GM21619 (cell line): Measurements from ENCODE around the gene PAX5.

ENCODE experiments used
- ATAC-seq: cut with Tn5 transposase; IDR thresholded peaks from one replicate; pipeline ENCODE4 v1.9.1; 2021; ENCODE audit not compliant: unreplicated experiment

The PAX5 gene

DNA sequence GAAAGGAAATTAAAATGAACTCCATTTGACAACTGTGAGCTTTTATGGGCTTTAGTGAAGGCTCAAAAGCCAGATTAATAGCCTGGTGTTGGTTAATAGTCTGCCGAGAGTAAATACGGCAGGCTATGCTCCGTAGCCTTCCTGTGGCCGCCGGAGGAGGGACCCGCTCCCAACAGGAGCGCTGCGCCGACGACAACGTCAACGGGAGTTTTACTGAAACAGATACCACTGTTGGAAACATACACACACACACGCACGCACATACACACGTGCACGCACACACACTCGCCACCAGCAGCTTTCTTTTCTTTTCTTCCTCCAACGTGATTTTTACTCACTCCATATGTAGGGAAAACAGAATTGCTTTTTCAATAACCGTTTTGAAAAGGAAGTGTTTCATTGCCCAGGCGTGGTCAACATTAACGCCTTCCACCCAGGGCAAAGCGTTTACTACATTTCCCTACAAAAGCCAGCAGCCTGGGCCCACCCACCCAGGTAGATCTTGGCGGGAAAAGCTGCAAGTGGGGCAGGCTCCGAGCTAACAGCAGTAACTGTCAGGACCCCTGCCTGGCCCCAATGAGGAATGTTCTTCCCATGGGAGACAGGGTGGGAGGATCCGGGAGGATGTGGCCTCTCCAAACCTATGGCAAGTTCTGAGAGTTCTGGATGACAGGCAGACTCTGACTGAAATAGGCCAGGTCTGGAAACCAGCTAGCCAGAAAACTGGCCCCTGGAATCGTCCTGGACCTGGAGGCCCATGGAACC, 72.3 kb downstream of the PAX5 start:
- no peak for ATAC-seq

DNA sequence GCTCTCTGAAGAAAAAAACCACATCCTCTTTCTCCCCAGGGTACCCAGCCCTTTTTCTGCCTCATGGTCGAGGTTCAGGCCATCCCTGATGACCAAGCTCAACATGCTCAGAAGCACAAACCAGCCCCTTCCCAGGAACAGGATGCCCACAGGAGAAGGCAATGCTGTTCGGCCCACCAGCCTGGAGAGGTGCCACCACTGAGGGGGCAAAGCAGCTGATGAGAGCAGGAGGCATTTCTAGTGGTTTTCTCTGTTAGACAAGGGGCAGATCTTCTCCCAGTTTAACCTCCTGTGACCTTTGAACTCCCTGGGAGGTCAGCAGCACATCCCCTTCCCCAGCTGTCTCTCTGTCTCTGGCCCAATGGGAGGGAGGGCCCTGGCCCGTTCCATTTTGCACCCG, 73.0 kb downstream of the PAX5 start:
- ATAC-seq = no peak

DNA sequence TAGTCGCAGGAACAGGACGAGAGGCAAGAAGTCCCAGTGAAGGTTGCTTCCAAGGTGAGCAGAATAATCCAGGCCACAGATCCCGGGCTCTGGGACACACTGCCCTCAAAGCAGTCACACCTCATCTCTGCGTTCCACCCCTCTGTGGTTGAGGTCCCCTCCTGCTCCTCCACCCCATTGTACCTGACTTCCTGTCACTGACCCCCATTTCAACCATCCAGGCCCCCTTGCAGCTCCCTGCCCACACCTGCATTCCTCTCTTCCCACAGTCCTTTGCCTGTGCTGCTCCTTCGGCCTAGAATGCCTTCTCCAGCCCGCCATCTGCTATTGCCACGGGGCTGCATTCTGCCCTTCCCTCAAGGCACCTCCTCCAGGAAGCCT, 73.5 kb downstream of the PAX5 start:
- no peak for ATAC-seq

DNA sequence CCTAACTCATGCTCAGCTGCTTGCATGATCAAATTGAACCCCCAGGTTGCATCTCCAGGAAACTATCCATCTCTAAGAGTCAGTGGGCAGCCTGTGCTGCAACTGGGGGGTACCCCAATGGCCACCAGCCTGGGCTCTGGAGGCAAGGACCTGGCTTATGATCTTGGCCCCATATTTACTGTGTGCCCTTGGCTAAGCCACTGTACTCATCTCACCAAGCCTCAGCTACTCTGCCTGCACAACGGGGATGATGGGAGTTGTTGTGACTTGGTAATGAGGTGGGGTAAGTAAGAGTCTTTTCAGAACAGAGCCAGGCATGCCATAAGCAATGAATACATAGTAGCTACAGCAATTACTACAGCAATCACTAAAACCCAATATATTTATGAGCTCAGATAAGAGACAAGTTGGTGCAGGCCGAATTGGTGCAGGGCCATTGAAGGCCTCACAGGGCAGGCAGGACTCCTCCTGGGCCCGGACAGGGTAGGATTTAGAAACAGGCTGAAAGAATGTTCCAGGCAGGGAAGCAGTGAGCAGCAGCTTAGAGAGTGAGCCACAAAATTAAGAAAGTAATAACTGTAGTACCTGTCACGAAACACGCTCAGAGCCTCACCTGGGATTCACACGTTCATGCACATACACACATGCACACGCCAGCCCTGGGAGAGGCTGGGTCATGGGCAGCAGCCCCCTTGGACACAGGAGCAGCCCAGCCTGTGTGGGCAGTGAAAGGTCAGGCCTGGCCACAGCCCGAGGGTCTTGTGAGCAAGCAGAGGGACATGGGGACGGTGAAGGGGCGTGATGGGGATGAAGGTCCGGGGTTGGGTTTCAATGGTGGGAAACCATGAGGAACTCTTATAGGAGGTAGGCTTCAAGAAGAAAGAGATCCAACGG, 74.1 kb downstream of the PAX5 start:
- no peak for ATAC-seq

DNA sequence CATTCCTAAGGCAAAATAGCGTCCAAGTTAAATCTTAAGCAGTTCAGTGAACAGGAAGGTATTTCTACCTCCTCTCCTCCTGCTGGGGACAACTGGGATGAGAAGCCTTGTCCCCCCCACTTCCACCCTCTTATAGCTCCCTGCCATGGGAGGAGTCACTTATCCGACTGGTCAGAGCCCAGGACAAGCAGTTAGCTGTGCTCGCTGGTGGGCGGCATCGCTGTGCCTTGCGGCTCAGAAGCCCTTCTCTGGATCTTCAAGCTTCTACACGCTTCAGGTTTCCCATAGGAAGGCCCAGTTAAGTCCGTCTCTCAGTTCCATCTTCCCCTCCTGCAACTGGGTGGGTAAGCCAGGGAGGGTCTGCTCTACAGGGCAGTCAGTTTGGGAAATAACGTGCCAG, 77.2 kb downstream of the PAX5 start:
- no peak for ATAC-seq

DNA sequence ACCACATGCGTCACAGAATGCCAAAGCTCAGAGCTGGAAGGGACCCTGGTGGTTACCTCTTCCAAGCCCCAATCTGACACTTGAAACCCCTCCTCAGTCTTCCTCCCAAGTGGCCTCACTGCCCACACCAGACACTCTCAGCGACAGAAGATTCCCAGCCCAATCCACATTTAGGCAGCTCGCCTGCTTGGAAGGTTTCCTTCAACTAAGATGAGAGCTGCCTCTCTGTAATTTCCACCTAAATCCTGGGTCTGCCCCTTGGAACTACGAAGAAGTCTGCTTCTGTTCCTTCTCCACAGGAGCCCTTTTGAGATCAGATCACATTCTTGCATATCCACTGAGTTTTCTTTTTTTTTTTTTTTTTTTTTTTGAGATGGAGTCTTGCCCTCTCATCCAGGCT, 83.7 kb downstream of the PAX5 start:
- ATAC-seq = no peak

DNA sequence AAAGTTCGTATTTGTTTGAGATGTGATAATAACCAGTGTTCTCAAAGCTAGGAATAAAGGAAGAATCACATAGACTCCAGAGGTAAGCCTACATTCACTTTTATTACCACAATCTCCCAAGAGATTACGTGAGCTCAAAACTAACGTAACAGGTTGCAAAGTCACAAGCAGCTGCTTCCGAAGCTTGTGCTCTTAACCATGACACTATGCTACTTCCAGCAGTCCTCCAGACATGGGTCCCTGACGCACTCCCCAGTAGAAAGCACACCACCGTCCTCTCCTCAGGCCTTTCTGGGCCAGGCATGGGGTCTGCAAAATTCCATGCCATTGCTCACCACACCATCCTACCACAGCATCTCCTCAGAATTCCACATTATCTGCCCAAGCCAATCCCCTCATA, 84.6 kb downstream of the PAX5 start:
- ATAC-seq = no peak

DNA sequence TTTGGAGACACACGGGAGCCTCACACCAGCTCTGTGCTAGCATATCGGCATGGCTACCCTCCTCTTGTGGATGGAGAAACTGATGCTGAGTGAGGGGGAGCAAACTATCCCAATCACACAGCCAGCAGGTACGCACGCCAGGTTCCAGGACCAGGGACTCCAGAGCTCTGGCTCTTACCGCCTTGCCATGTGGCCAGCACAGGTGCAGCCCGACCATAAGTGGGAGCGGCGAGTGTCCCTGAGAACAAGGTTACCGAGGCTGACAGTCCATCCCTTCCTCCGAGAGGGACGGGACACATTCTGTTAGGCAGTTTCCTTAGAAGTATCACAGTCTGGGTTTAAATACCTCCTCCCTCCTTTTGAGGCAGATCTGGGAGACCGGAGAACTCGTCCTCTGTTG, 86.0 kb downstream of the PAX5 start:
- ATAC-seq = no peak

DNA sequence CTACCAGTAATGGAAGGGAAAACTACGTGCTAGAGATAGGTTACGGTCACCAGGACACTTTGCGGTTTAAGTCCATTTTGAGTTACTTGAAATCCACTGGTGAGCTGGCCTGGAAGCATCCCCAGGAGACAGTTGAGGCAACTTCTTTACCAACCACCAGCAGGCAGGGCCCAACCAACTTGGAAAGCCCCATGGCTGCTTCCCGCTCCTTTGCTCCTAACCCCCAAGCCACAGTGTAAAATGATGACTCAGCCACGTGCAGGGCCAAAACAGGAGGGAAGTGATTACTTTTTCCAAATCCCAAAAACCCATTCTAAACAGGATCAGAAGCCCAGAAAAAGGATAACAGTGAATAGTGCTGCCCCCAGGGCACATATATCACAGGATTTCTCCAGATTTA, 87.4 kb downstream of the PAX5 start:
- ATAC-seq = no peak

DNA sequence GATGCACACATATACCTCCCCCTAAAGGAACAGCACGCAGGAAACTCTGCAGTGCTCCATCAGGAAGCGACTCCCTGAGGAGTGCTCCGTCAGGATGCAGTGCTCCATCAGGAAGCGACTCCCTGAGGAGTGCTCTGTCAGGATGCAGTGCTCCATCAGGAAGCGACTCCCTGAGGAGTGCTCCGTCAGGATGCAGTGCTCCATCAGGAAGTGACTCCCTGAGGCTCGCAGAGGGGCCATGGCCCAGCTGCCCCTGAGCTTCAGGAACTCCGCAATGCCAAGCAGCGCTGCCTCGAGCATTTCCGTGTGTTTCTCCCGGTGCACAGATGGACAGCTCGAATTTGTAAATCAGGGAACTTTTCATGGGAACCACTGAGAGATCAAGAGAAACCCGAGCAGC, 88.1 kb downstream of the PAX5 start:
- no peak for ATAC-seq

DNA sequence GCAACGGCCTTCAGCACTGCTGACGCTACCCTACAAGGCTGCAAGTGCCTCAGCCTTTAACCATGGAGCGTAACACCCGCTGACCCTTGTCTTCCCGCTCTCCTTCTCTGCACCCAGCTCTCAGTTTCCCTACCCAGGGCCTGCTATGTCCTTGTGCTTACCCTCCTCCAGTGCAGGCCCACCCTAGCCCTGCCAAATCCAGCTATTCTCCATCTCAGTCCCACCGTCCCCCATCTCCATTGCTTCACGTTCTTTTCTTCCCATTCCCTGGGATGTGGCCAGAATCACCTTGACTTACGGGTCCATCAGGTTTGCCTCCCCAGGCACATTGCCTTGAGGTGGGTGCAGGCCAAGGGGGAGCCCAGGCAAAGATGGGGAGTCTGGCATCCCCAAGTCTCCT, 91.2 kb downstream of the PAX5 start:
- no peak for ATAC-seq

DNA sequence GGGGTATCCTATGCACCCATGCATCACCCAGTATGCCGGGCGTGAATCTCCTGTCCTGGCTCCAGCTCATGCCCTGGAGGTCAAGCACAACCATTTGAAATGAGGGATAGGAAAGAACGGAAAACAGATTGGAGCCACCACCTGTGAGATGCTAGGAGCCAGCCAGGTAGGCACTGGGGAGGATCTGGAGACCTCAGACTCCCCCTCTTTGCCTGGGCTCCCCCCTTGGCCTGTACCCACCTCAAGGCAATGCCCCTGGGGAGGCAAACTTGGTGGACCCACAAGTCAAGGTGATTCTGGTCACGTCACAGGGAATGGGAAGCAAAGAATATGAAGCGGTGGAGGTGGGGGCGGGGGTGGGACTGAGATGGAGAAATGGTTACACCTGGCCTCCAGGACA, 92.6 kb downstream of the PAX5 start:
- no peak for ATAC-seq

DNA sequence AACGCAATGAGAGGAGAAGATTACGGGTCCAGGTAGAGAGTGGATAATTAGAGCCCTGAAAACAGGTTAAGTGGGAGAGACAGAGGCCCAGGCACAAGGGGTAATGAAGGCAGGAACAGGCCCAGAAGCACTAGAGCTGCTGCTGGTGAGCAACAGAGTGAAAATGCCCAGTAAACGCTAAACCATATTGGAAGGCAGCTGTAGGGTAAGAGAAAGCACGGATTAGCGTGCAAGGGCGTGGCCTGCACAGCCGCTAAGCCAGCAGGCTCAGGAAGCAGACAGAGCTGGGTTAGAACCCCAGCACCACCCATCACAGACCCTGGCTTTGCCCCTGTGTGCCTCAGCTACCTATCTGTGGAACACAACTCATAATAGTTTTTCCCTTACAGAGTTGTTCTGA, 93.2 kb downstream of the PAX5 start:
- ATAC-seq = no peak

DNA sequence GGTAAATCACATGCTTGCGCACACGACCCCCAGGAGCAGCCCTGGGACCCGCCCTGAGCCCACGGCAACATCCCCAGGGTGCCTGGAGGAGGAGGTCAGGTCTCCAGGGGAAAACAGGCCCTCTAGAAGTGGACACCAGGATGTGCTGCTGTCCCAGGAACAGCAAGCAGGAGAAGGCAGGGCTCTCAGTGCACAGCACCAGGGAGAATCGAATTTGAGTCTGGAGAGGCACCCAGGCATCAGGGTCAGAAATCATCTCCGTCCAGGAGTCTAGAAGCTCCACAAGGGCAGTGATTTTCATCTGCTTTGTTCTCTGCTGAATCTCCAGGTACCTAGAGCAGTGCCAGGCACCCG, 93.6 kb downstream of the PAX5 start:
- ATAC-seq = no peak

DNA sequence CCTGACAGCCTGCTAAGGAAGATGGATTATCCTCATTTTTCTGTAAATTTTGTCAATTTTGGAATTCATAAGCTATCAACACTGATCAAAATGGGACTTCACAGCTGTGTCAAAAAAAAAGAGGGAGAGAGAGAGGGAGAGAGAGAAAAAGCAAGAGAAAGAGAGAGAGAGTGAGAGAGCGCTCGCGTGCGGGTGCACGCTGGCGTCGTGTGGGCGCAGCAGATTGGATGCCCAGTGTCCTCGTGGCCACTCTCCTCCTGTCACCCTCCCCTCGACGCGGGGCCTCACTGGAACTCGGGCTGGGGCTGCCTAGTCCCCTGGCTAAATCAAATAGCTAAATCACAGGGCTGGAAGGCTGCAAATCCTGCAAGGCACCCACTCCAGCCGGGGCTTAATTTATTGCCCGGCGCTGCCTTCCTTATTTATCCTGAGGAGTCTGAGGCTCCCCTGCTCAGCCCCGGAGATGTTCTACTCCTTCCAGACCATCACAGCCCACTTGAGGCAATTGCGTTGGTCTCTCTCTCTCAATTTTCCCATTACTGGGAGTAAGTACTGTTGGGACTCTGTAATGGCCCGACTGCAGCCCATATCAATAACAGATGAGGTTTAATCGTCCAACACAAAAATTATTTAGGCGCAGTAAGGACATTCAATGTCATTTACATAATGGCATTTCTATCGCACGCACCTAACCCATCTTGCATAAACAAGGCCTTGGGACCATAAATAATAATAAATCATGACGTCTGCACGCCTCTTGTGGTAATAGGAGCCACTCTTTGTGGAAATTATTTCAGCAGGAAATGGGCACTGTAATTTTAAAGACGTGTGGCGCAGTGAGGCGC, 94.2 kb downstream of the PAX5 start:
- ATAC-seq = no peak

DNA sequence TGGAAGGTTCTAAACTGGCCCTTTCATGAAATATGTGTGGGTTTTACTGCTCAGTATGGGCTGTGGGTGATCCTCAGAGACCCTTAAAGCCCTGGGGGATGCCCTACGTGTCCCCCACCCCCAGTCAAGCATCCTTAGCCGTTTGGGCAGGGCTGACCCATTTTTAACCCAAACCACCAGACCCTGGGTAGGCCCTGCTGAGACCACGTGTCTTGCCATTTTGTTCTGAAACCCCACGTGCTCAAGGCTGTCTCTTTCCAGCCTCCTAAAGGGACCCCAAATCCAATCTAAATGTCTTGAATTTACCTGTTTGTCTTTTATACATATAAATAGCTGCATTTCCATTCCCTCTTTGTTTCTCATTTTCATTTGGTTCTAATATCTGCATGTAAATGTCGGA, 94.9 kb downstream of the PAX5 start:
- ATAC-seq = no peak

DNA sequence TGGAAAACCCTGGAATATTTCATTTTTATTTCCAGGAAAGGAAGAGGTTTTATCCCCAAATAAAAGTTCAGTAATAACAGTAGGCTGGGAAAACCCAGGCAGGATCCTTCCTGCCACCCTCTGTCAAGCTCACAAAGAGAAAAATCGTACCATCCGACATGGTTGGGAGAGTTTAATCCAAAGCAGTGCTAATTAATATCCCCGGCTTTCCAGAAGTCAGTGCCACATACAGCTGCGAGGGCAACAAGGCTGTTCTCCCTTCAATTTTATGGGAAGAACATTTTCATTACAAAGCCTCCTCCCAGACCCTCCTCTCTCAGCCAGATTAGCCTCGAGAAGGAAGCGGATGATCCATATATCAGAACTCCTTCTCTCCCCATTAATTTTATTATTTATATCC, 95.5 kb downstream of the PAX5 start:
- no peak for ATAC-seq

DNA sequence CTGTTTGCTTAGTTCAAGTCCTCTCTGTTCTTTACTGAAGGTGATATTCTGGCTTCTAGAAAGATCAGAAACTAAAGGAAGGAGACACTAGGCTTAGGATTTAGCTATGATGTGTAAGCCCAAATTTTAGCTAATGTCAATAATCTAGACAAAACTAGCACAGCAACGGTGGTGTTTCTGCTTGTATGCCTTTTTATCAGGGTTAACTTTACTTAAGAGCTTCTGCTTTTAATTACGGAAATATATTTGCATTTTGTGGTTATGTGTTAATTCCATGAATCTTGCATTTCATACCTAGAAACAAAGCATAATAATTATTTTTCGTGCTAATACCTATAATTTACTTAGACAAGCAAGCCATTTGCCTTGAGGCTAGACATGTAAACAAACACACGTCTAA, 96.1 kb downstream of the PAX5 start:
- ATAC-seq = no peak

DNA sequence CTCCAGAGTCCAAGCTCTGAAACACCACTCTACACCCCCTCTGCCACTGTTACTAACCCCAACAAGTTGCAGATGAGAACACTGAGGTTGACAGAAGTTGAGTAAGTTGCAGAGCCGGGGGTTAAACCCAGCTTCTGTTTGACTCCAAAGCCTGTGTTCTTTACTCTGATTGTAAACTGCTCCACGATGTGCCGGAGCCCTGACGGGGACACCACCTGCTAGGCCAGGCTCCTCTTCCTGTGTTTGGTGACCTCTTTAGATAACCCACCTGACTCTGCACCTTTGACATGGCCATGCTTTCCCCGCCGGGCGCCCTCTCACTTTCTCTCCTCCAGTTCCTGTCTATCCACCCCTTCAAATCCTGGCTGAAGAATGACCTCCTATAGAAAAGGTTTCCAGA, 96.7 kb downstream of the PAX5 start:
- ATAC-seq = no peak

DNA sequence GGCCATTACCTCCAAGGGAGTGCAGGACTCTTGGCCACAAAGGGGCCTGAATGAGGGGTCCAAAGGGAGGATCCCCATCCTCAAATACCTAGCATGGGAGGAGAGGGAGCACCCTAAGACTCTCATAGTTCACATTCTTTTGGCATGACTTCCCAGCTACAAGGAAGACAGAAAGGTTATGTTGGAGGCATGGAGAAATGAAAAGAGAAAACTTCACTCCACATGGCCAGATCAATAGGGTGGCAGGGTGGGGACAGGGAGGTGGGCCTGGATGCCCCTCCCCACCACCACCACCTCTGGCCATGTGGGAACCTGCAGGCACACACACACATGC, 97.6 kb downstream of the PAX5 start:
- ATAC-seq = no peak

DNA sequence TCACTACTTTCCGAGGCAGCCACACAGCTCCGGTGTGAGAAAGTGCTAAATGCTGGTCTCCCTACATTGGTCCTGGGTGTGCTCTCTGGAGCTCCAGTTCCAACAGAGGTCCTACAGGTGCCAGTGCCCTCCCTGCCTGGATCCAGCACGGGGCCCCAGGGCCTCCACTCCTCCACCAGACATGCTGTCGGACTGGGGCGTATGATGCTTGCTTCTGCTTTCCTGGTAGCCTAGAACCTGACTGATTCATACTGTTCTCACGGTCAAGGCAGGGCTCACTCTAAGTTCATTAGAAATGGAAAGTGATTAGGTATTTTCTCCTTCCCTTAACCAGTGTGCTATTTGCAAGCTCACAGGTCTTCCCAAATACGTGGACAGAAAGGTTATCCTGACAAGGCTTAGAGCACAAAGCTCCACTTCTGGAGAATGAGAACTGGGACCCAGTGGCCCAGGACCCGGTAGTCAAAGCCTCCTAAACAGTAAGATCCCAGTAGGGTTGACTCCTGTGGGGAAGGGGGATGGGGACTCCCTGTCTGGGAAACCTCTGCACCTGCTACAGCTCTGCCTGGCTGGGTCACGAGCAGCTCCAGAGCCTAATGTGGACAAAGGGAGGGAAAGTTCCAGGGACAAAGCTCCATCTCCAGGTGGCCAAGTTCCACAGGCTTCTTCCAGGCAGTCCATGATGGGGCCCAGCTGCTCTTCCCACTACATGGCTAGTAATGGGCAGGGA, 98.1 kb downstream of the PAX5 start:
- ATAC-seq = peak; percentile 78
